Measurements from ENCODE around the gene MED7. TPM values are rescaled to one million over a fixed set of nuclear protein-coding genes. Genes with fewer than 3 reads are reported as not detected.

The MED7 gene
- total and polyA plus RNA-seq, 2 of the 8 experiments (the other 6 are each of a cell fraction or from before 2014, with no cell fraction given): 6.9 to 9.5 TPM

DNA sequence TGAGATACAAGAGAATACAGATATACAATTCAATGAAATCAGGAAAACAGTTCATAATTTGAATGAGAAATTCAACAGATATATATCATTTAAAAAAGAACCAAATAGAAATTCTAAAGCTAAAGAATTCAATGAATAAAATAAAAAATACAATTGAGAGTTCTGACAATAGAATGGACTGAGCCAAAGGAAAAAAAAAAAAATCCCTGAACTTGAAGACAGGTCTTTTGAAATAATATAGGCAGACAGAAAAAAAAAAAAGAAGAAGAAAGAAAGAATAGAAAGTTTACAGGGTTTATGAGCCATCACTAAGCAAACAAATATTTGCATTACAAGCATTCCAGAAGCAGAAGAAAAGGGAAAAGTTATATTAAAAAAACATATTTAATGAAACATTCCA lies 21.0 kb downstream of the MED7 start:
- Histone ChIP-seq H3K36me3 (ENCODE audit: control insufficient read depth in 2 of 4, insufficient read depth in 4 of 4, low read length in 3 of 4) (no peaks in the 10 kb centered on the region), H3K4ac (replicated peaks; ENCODE audit: insufficient read length, low read depth, low read length) (no peak overlapping the region), H3K4me3 (ENCODE audit: extremely low read depth in 1 of 4, insufficient read depth in 2 of 4, low read depth in 3 of 4, low read length in 4 of 4) (no peak overlapping the region), H4K91ac (replicated peaks; ENCODE audit: insufficient read length, low read length) (no peak overlapping the region), H2BK5ac (ENCODE audit: low read depth, low read length) (no peak overlapping the region), H3K79me1 (ENCODE audit: low read depth, low read length) (no peaks in the 10 kb centered on the region), H2BK12ac (ENCODE audit: low read depth, low read length) (no peak overlapping the region), H3K27me3 (replicated peaks in 1 of 4; ENCODE audit: control insufficient read depth in 3 of 4, extremely low read depth in 1 of 4, insufficient read depth in 3 of 4, low read length in 3 of 4) (no peaks in the 10 kb centered on the region), H2AK5ac (ENCODE audit: low read depth, low read length) (no peak overlapping the region), H4K8ac (ENCODE audit: extremely low read depth, insufficient read depth, low read length) (no peak overlapping the region), H3K18ac (ENCODE audit: extremely low read depth, low read length) (no peak overlapping the region), H3K9ac (replicated peaks in 1 of 4; ENCODE audit: extremely low read depth in 1 of 4, low read depth in 3 of 4, low read length in 3 of 4) (no peak overlapping the region), H4K20me1 (replicated peaks in 1 of 2; ENCODE audit: control insufficient read depth in 1 of 2, insufficient read depth in 2 of 2, low read length in 2 of 2) (no peaks in the 10 kb centered on the region), H2BK15ac (ENCODE audit: low read length) (no peak overlapping the region), H3K9me3 (ENCODE audit: insufficient read depth in 2 of 2, low read depth in 1 of 2, low read length in 1 of 2) (no peaks in the 10 kb centered on the region), H4K5ac (ENCODE audit: insufficient read length, low read depth, low read length) (no peak overlapping the region), H3K23ac (ENCODE audit: insufficient read length) (no peak overlapping the region), H3K14ac (ENCODE audit: insufficient read length) (no peak overlapping the region), H3K4me1 (replicated peaks in 1 of 4; ENCODE audit: control insufficient read depth in 3 of 4, insufficient read depth in 4 of 4, low read length in 3 of 4) (no peaks in the 10 kb centered on the region; a peak in 1 of 7 replicates), H3K79me2 (ENCODE audit: control insufficient read depth in 1 of 2, insufficient read depth in 2 of 2, low read length in 2 of 2) (no peaks in the 10 kb centered on the region), H3K27ac (ENCODE audit: low read depth, low read length) (no peak overlapping the region), H3K56ac (replicated peaks; ENCODE audit: insufficient read length, low read depth, low read length) (no peak overlapping the region), H2BK20ac (ENCODE audit: low read length) (no peak overlapping the region), H3K23me2 (ENCODE audit: low read depth, low read length) (no peaks in the 10 kb centered on the region), H2AFZ (ENCODE audit: low read length) (no peak overlapping the region), H3K4me2 (ENCODE audit: insufficient read depth in 1 of 2, low read depth in 2 of 2, low read length in 2 of 2) (no peak overlapping the region), H2BK120ac (replicated peaks; ENCODE audit: low read depth, low read length) (no peak overlapping the region)
- DNase-seq (ENCODE audit: low read depth in 1 of 2, low spot score in 2 of 2) (no peak), FAIRE-seq (no peak)
- ChIA-PET CTCF (ENCODE audit: partially characterized antibody) (interaction anchor here (0.6 to 1.0 kb wide), 2 partner anchors 10 to 256 kb away, joined by 3 read pairs; no protein-coding TSS in a partner anchor), POLR2A (ENCODE audit: partially characterized antibody) (no interaction called here)
- TF ChIP-seq CHD2 (IDR thresholded peaks at IDR 0.05; ENCODE audit: low read length) (no peak), EZH2 (IDR thresholded peaks at IDR 0.05; ENCODE audit: low read depth, low read length, severe bottlenecking) (no peak), SP1 (IDR thresholded peaks at IDR 0.05; ENCODE audit: low read depth, low read length) (no peak), CEBPB (IDR thresholded peaks at IDR 0.05; ENCODE audit: low read depth, low read length) (no peak), SIN3A (conservative IDR thresholded peaks at IDR 0.05 in 1 of 2, IDR thresholded peaks at IDR 0.05 in 1 of 2; ENCODE audit: low read depth in 1 of 2, low read length in 2 of 2) (no peak), ASH2L (IDR thresholded peaks at IDR 0.05; ENCODE audit: low read length) (no peak), TBP (IDR thresholded peaks at IDR 0.05; ENCODE audit: low read depth, low read length) (no peak), SP4 (IDR thresholded peaks at IDR 0.05; ENCODE audit: low read length) (no peak)
